ENCODE measurements around the gene TNXB. TPM values are rescaled to one million over a fixed set of nuclear protein-coding genes. Genes with fewer than 3 reads are reported as not detected.

The TNXB gene
- total and polyA plus RNA-seq, 2 of the 4 experiments (the other 2 are of a cell fraction) = 0.05 TPM; not detected in 1

DNA sequence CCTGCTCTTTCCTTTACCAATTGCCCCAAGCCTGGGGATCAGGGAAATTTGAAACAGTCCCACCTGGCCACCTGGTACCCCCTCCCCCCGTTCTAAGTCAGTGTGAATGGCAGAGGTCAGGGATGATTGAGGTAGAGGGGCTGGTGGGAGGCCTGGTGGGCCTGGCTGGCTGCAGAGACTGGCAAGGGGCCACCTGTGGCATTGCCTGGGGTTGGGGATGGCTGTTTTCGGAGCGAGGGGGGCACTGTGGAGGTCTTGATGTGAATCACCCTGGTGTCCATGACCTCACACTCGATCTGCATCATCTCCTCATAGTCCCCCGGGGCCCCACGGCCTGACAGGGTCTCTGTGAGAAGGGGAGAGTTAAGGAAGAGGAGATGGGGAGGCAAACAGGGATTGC lies 6.5 kb upstream of the TNXB start:
- Histone ChIP-seq H4K91ac (ENCODE audit: insufficient read depth, low read depth, low read length) (peak overlapping the region; percentile 91), H3K27ac (ENCODE audit: insufficient read depth, low read length) (no peak overlapping the region), H3K4me2 (ENCODE audit: low read depth, low read length) (no peak overlapping the region), H3K79me1 (ENCODE audit: low read depth in 1 of 2, low read length in 2 of 2) (peaks cover 0 to 9% of the 10 kb centered on the region in 2 experiments; a peak in 1 of 4 replicates), H3K36me3 (ENCODE audit: control insufficient read depth, insufficient read depth, low read length) (peaks cover 28% of the 10 kb centered on the region), H3K14ac (replicated peaks; ENCODE audit: low read depth, low read length) (0 out of 2 replicates have a peak overlapping the region, but pooled peaks have one; percentile 35), H3K56ac (ENCODE audit: extremely low read depth, insufficient read depth, low read length) (peak overlapping the region; percentile 10; the same call in 1 of the 2 replicates), H3K9me3 (ENCODE audit: control insufficient read depth, insufficient read depth, low read length) (no peaks in the 10 kb centered on the region), H2BK5ac (ENCODE audit: low read depth, low read length, poor library complexity, severe bottlenecking) (no peak overlapping the region), H2BK20ac (ENCODE audit: low read depth, low read length) (peak overlapping the region; percentile 65), H2BK15ac (ENCODE audit: low read depth, low read length) (0 out of 3 replicates have a peak overlapping the region, but pooled peaks have one; percentile 10), H4K20me1 (ENCODE audit: insufficient read depth, low read length) (peaks cover 4% of the 10 kb centered on the region; the same call in 1 of the 2 replicates), H3K9me1 (ENCODE audit: insufficient read depth, low read length) (peaks cover 9% of the 10 kb centered on the region), H3K18ac (ENCODE audit: low read depth, low read length) (no peak overlapping the region), H3K23ac (ENCODE audit: low read depth, low read length) (no peak overlapping the region), H2AK9ac (replicated peaks; ENCODE audit: low read depth, low read length, poor library complexity) (no peak overlapping the region), H3K27me3 (ENCODE audit: control insufficient read depth, insufficient read depth, low read length) (no peaks in the 10 kb centered on the region), H2AK5ac (ENCODE audit: low read depth, low read length) (peak overlapping the region; percentile 73), H3K4ac (ENCODE audit: low read depth, low read length) (peak overlapping the region; percentile 65; the same call in 1 of the 2 replicates), H3K9ac (ENCODE audit: low read depth, low read length) (no peak overlapping the region), H2BK120ac (ENCODE audit: low read depth, low read length) (peak overlapping the region; percentile 80), H3K4me3 (ENCODE audit: insufficient read depth, low read depth, low read length) (no peak overlapping the region), H4K5ac (ENCODE audit: low read depth, low read length) (no peak overlapping the region), H4K8ac (ENCODE audit: low read depth in 2 of 2, low read length in 2 of 2) (peak overlapping the region; percentile 4 to 31; a peak in 2 of 4 replicates), H2AFZ (replicated peaks; ENCODE audit: low read length, poor library complexity) (no peak overlapping the region), H3K4me1 (ENCODE audit: control insufficient read depth, insufficient read depth, low read length) (peaks cover 23% of the 10 kb centered on the region)
- ChIA-PET CTCF (no interaction called here), POLR2A (ENCODE audit: unreplicated experiment) (interaction anchor here (0.6 kb wide), 1 partner anchor 74 kb away, joined by 5 read pairs; the partner anchor contains the start of gene PBX2)
- dilution Hi-C loops (cut with HindIII; ENCODE audit: low sequenced_read_pairs, unreplicated experiment) = no loop called here
- TF ChIP-seq FOS (IDR thresholded peaks at IDR 0.05; ENCODE audit: low read depth, low read length) = no peak
- no peak for TF ChIP-seq RAD21 (IDR thresholded peaks at IDR 0.05; ENCODE audit: low read length)
- TF ChIP-seq BHLHE40 (IDR thresholded peaks at IDR 0.05; ENCODE audit: low read depth, low read length) = no peak
- TF ChIP-seq, protein P1, sequence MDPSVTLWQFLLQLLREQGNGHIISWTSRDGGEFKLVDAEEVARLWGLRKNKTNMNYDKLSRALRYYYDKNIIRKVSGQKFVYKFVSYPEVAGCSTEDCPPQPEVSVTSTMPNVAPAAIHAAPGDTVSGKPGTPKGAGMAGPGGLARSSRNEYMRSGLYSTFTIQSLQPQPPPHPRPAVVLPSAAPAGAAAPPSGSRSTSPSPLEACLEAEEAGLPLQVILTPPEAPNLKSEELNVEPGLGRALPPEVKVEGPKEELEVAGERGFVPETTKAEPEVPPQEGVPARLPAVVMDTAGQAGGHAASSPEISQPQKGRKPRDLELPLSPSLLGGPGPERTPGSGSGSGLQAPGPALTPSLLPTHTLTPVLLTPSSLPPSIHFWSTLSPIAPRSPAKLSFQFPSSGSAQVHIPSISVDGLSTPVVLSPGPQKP (IDR thresholded peaks at IDR 0.05; ENCODE audit: borderline replicate concordance, low read depth, low read length) = no peak
- no peak for TF ChIP-seq MXI1 (IDR thresholded peaks at IDR 0.05; ENCODE audit: borderline replicate concordance, low read depth, low read length)
- no peak for TF ChIP-seq POLR2A (IDR thresholded peaks at IDR 0.05; ENCODE audit: low read depth, low read length)
- TF ChIP-seq, protein P2, sequence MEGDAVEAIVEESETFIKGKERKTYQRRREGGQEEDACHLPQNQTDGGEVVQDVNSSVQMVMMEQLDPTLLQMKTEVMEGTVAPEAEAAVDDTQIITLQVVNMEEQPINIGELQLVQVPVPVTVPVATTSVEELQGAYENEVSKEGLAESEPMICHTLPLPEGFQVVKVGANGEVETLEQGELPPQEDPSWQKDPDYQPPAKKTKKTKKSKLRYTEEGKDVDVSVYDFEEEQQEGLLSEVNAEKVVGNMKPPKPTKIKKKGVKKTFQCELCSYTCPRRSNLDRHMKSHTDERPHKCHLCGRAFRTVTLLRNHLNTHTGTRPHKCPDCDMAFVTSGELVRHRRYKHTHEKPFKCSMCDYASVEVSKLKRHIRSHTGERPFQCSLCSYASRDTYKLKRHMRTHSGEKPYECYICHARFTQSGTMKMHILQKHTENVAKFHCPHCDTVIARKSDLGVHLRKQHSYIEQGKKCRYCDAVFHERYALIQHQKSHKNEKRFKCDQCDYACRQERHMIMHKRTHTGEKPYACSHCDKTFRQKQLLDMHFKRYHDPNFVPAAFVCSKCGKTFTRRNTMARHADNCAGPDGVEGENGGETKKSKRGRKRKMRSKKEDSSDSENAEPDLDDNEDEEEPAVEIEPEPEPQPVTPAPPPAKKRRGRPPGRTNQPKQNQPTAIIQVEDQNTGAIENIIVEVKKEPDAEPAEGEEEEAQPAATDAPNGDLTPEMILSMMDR (conservative IDR thresholded peaks at IDR 0.05; ENCODE audit: low read depth, low read length) = no peak
- no peak for TF ChIP-seq MAZ (IDR thresholded peaks at IDR 0.05; ENCODE audit: borderline replicate concordance, low read depth, low read length)
- no peak for TF ChIP-seq RFX5 (IDR thresholded peaks at IDR 0.05; ENCODE audit: low read depth, low read length)
- TF ChIP-seq CEBPB (IDR thresholded peaks at IDR 0.05; ENCODE audit: low read depth, low read length) = no peak
- no peak for TF ChIP-seq CHD1 (IDR thresholded peaks at IDR 0.05; ENCODE audit: low read depth, low read length)
- in situ Hi-C loops (cut with MboI; ENCODE audit: low sequenced_read_pairs) = loop anchor here (5.0 to 10.0 kb wide), 3 partner anchors 42 to 141 kb away; partner anchors contain the start of genes DXO, GPSM3 and PBX2
- no TSS peak for BruUV-seq (replicated peaks)
- WGBS, 2 experiments (ENCODE audit: extremely low coverage in 2 of 2, insufficient read length in 1 of 2) = 86% methylated on average over 2 of the region's 6 CpGs; no CpG with 5 or more reads in 1 of the 2 experiments
- DNase-seq (no peak), ATAC-seq (ENCODE audit: low read depth) (no peak)
- intact Hi-C loops (cut with micrococcal nuclease) = loop anchor here (2.0 to 5.0 kb wide), 4 partner anchors 62 to 297 kb away; partner anchors contain the start of genes AGPAT1, RNF5 and ZBTB12
